PC-9 (cell line): ENCODE measurements around the gene OXSM.

Experiments used
- CTCF ChIP-seq: fragments of 200-600 bp; sonication (generic); conservative IDR thresholded peaks from 2 replicates; pipeline ENCODE4 v1.6.1; 2017; ENCODE audit warnings: mixed run types, antibody characterized with exemption, mild to moderate bottlenecking, moderate library complexity
- EZH2 ChIP-seq: fragments of 200-600 bp; sonication (generic); IDR thresholded peaks from 2 replicates; pipeline ENCODE4 v1.8.0; 2017; ENCODE audit warnings: antibody characterized with exemption, low read depth

GRCh38 chr3:25748189-25748588, 41.7 kb upstream of the OXSM start:
- TF ChIP-seq CTCF (no peak), EZH2 (no peak)
